Measurements from ENCODE around the gene COL3A1. TPM values are rescaled to one million over a fixed set of nuclear protein-coding genes. Genes with fewer than 3 reads are reported as not detected.

The COL3A1 gene
- total RNA-seq, 4 donors from 2014 or later: 211 to 408 (median 347) TPM

- H3K27me3 ChIP-seq: no peaks in the 10 kb centered on the region
- H3K4me3 ChIP-seq: no peak overlapping the region
- no peaks in the 10 kb centered on the region for H3K36me3 ChIP-seq
- no peak overlapping the region for H3K27ac ChIP-seq
- H3K4me1 ChIP-seq: peaks cover 8 to 20% (median 11%) of the 10 kb centered on the region in 3 donors
- ATAC-seq: no peak
- no peak for TF ChIP-seq EP300 (IDR thresholded peaks at IDR 0.05)
- TF ChIP-seq POLR2AphosphoS5 (IDR thresholded peaks at IDR 0.05): no peak
- no peak for TF ChIP-seq POLR2A (IDR thresholded peaks at IDR 0.05)
- TF ChIP-seq CTCF (IDR thresholded peaks at IDR 0.05): no peak
- no peaks in the 10 kb centered on the region for H3K9me3 ChIP-seq
Observed at GRCh38 chr2:189018631-189019030, 44.5 kb downstream of the COL3A1 start.

- H3K4me1 ChIP-seq: peaks cover 0 to 13% (median under 1%) of the 10 kb centered on the region in 3 donors
- H3K36me3 ChIP-seq: no peaks in the 10 kb centered on the region
- TF ChIP-seq POLR2AphosphoS5 (IDR thresholded peaks at IDR 0.05) (no peak), EP300 (IDR thresholded peaks at IDR 0.05) (no peak), CTCF (IDR thresholded peaks at IDR 0.05) (no peak), POLR2A (IDR thresholded peaks at IDR 0.05) (no peak)
- no peak for ATAC-seq
- no peaks in the 10 kb centered on the region for H3K9me3 ChIP-seq
- H3K27ac ChIP-seq: no peak overlapping the region
- WGBS, 2 donors (ENCODE audit: low coverage in 1 of 2): 90 to 91% methylated on average over 1 of the region's 1 CpG
- no peak overlapping the region for H3K4me3 ChIP-seq
- no peaks in the 10 kb centered on the region for H3K27me3 ChIP-seq
Observed at GRCh38 chr2:189020179-189020578, 46.0 kb downstream of the COL3A1 start.

GRCh38 chr2:189022053-189022481 is 47.9 kb downstream of the COL3A1 start:
- no peaks in the 10 kb centered on the region for H3K36me3 ChIP-seq
- H3K27me3 ChIP-seq: no peaks in the 10 kb centered on the region
- H3K4me3 ChIP-seq: no peak overlapping the region
- ATAC-seq: peak; percentile 85
- peak overlapping the region; percentile 39 to 68 (median 48) for H3K27ac ChIP-seq
- TF ChIP-seq POLR2AphosphoS5 (IDR thresholded peaks at IDR 0.05) (peak; percentile 29), POLR2A (IDR thresholded peaks at IDR 0.05) (no peak)
- peaks cover 4 to 15% (median 6%) of the 10 kb centered on the region in 3 donors for H3K4me1 ChIP-seq
- no peaks in the 10 kb centered on the region for H3K9me3 ChIP-seq
- 37 to 39% methylated on average over 7 of the region's 7 CpGs for WGBS, 2 donors (ENCODE audit: low coverage in 1 of 2)

- Histone ChIP-seq H3K27ac (peak overlapping the region; percentile 39 to 68 (median 48)), H3K36me3 (no peaks in the 10 kb centered on the region), H3K4me1 (peaks cover 4 to 15% (median 6%) of the 10 kb centered on the region in 3 donors), H3K9me3 (no peaks in the 10 kb centered on the region), H3K27me3 (no peaks in the 10 kb centered on the region), H3K4me3 (no peak overlapping the region)
- TF ChIP-seq POLR2AphosphoS5 (IDR thresholded peaks at IDR 0.05): no peak
- TF ChIP-seq POLR2A (IDR thresholded peaks at IDR 0.05): no peak
- no peak for TF ChIP-seq EP300 (IDR thresholded peaks at IDR 0.05)
- TF ChIP-seq CTCF (IDR thresholded peaks at IDR 0.05): no peak
- ATAC-seq: peak; percentile 76
- WGBS, 2 donors (ENCODE audit: low coverage in 1 of 2): 36 to 56% methylated on average over 2 to 3 of the region's 3 CpGs
Observed at GRCh38 chr2:189022492-189022891, 48.3 kb downstream of the COL3A1 start.

- H3K4me3 ChIP-seq: no peak overlapping the region
- no peak for ATAC-seq
- H3K36me3 ChIP-seq: no peaks in the 10 kb centered on the region
- H3K9me3 ChIP-seq: no peaks in the 10 kb centered on the region
- H3K27ac ChIP-seq: peak overlapping the region in 3 of 4 donors; percentile 17 to 63 (median 50)
- TF ChIP-seq EP300 (IDR thresholded peaks at IDR 0.05) (no peak), CTCF (IDR thresholded peaks at IDR 0.05) (peak; percentile 14 to 31 (median 19))
- 30 to 37% methylated on average over 3 of the region's 3 CpGs for WGBS, 2 donors (ENCODE audit: low coverage in 1 of 2)
- peaks cover 4 to 15% (median 6%) of the 10 kb centered on the region in 3 donors for H3K4me1 ChIP-seq
- no peaks in the 10 kb centered on the region for H3K27me3 ChIP-seq
Observed at GRCh38 chr2:189024901-189025618, 50.9 kb downstream of the COL3A1 start.
